Liver (tissue), 3 donors: Measurements from ENCODE around the gene DOCK9.

Source experiments
- GABPA ChIP-seq, 2 donors: IDR thresholded peaks in 1 of 2; conservative IDR thresholded peaks in 1 of 2; 2 replicates each; pipeline ENCODE4 v1.6.1; 2016; ENCODE audit warnings: antibody characterized with exemption in 2 of 2, mild to moderate bottlenecking in 1 of 2, moderate library complexity in 1 of 2
- HNF4A ChIP-seq, 2 donors: conservative IDR thresholded peaks; 2 replicates each; pipeline ENCODE4 v1.6.1; 2016; ENCODE audit warnings: antibody characterized with exemption in 2 of 2, mild to moderate bottlenecking in 2 of 2
- RAD21 ChIP-seq, 2 donors: IDR thresholded peaks; 2 replicates each; pipeline ENCODE4 v1.6.1; 2016; ENCODE audit warnings: antibody characterized with exemption in 2 of 2, mild to moderate bottlenecking in 2 of 2
- REST ChIP-seq: IDR thresholded peaks from 2 replicates; pipeline ENCODE4 v1.6.1; 2016; ENCODE audit warnings: antibody characterized with exemption, mild to moderate bottlenecking
- SP1 ChIP-seq: IDR thresholded peaks from 2 replicates; pipeline ENCODE4 v1.6.1; 2018; ENCODE audit warnings: antibody characterized with exemption, mild to moderate bottlenecking
- YY1 ChIP-seq: IDR thresholded peaks from 2 replicates; pipeline ENCODE4 v1.6.1; 2016; ENCODE audit warnings: antibody characterized with exemption, mild to moderate bottlenecking
- TF ChIP-seq, protein P1 (sequence below): fragments of 150-350 bp; IDR thresholded peaks from 2 replicates; pipeline ENCODE4 v1.5.1; 2017; ENCODE audit warnings: improper control_type of control experiment, low read depth, low read length; ENCODE audit not compliant: missing input control
- TF ChIP-seq, protein P2 (sequence below): IDR thresholded peaks from 2 replicates; pipeline ENCODE4 v1.6.1; 2016; ENCODE audit warnings: antibody characterized with exemption
- donor health status: healthy.
- donor health status: healthy.

GRCh38 chr13:98985591-98985990 is 7.7 kb upstream of the DOCK9 start:
- TF ChIP-seq, protein P1, sequence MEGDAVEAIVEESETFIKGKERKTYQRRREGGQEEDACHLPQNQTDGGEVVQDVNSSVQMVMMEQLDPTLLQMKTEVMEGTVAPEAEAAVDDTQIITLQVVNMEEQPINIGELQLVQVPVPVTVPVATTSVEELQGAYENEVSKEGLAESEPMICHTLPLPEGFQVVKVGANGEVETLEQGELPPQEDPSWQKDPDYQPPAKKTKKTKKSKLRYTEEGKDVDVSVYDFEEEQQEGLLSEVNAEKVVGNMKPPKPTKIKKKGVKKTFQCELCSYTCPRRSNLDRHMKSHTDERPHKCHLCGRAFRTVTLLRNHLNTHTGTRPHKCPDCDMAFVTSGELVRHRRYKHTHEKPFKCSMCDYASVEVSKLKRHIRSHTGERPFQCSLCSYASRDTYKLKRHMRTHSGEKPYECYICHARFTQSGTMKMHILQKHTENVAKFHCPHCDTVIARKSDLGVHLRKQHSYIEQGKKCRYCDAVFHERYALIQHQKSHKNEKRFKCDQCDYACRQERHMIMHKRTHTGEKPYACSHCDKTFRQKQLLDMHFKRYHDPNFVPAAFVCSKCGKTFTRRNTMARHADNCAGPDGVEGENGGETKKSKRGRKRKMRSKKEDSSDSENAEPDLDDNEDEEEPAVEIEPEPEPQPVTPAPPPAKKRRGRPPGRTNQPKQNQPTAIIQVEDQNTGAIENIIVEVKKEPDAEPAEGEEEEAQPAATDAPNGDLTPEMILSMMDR, result no peak
- TF ChIP-seq GABPA (IDR thresholded peaks at IDR 0.05 in 1 of 2, conservative IDR thresholded peaks at IDR 0.05 in 1 of 2) (no peak), HNF4A (conservative IDR thresholded peaks at IDR 0.05) (no peak), REST (no peak), RAD21 (IDR thresholded peaks at IDR 0.05) (no peak), YY1 (no peak), SP1 (no peak)
- TF ChIP-seq, protein P2, sequence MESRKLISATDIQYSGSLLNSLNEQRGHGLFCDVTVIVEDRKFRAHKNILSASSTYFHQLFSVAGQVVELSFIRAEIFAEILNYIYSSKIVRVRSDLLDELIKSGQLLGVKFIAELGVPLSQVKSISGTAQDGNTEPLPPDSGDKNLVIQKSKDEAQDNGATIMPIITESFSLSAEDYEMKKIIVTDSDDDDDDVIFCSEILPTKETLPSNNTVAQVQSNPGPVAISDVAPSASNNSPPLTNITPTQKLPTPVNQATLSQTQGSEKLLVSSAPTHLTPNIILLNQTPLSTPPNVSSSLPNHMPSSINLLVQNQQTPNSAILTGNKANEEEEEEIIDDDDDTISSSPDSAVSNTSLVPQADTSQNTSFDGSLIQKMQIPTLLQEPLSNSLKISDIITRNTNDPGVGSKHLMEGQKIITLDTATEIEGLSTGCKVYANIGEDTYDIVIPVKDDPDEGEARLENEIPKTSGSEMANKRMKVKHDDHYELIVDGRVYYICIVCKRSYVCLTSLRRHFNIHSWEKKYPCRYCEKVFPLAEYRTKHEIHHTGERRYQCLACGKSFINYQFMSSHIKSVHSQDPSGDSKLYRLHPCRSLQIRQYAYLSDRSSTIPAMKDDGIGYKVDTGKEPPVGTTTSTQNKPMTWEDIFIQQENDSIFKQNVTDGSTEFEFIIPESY, result no peak
